ENCODE data around the gene TEX14.

GRCh38 chr17:58677194-58677880 is 14.5 kb downstream of the TEX14 start:
- TF ChIP-seq CTCF (IDR thresholded peaks at IDR 0.05) (no peak), POLR2A (IDR thresholded peaks at IDR 0.05) (no peak)
